Chondrocyte (in vitro differentiated cells): ENCODE results near the gene SNRK. TPM values are rescaled to one million over a fixed set of nuclear protein-coding genes. Genes with fewer than 3 reads are reported as not detected.

Source experiments
- DNase-seq: peaks from one replicate; pipeline ENCODE4 v3.0.0; 2021; ENCODE audit warnings: mixed read lengths, low spot score
- H3K27ac Mint-ChIP-seq: one replicate; pipeline ENCODE4 v1.8.0; 2021; ENCODE audit warnings: mild to moderate bottlenecking, moderate library complexity, mixed read lengths; ENCODE audit not compliant: unreplicated experiment
- H3K27me3 Mint-ChIP-seq: 2 replicates; pipeline ENCODE4 v1.8.0; 2021; ENCODE audit warnings: low read depth, mixed read lengths
- H3K36me3 Mint-ChIP-seq: 2 replicates; pipeline ENCODE4 v1.8.0; 2021; ENCODE audit warnings: low read depth, mixed read lengths
- H3K4me1 Mint-ChIP-seq: 2 replicates; pipeline ENCODE4 v1.8.0; 2021; ENCODE audit warnings: low read depth, mild to moderate bottlenecking, mixed read lengths
- H3K4me3 Mint-ChIP-seq: one replicate; pipeline ENCODE4 v1.8.0; 2021; ENCODE audit warnings: mild to moderate bottlenecking, moderate library complexity, mixed read lengths; ENCODE audit not compliant: unreplicated experiment
- H3K9me3 Mint-ChIP-seq: 2 replicates; pipeline ENCODE4 v1.8.0; 2021; ENCODE audit warnings: low read depth, mixed read lengths
- total RNA-seq: library from RNA; stranded (reverse); gene quantifications from 3 replicates; pipeline ENCODE4 v1.2.1, GENCODE V29; 2021
- TF ChIP-seq, protein P1 (sequence below): fragments of 200-600 bp; sonication (generic); IDR thresholded peaks from 2 replicates; pipeline ENCODE4 v1.5.0; 2021; ENCODE audit warnings: antibody characterized with exemption, mild to moderate bottlenecking, moderate library complexity

Gene SNRK
- total RNA-seq, 1 donor from 2014 or later = 18.1 TPM

DNA sequence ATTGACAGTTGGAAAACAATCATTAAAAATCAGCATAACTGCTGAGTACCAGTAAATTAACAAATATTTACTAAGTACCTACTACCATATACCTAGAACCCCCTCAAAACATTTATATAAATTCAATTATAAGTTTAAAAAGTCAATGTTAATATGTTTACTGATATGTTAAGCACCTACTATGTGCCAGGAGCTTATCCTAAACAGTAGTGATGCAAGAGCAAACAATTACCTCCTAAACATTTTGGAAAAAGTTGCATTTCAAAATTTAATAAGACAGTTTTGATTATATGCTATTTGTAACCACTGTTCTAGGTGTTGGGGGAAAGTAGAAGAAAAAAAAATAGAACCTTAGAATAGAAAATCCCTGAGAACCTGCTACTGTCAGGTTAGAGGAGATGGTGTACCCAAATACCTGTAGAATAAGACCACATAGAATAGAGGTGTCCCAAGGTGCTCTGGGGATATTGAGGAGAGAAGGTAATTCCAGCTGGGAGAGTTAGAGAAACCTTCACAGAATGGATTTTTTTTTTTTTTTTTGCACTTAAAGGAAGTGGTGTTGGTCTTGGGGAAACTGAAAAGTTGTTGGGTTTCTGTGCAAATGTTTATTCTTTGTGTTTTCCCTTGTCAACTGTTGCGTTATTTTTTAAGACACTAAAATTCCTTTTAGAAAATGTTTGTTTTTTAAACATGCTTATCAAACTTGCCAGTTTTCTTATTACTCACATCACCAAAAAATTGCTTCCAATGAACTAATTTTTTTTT, 16.0 kb downstream of the SNRK start:
- Mint-ChIP-seq H3K4me1 (no peaks in the 10 kb centered on the region), H3K27ac (no peak overlapping the region), H3K4me3 (no peak overlapping the region), H3K27me3 (no peaks in the 10 kb centered on the region), H3K36me3 (peaks cover 13% of the 10 kb centered on the region), H3K9me3 (no peaks in the 10 kb centered on the region)
- no peak for DNase-seq
- TF ChIP-seq, protein P1, sequence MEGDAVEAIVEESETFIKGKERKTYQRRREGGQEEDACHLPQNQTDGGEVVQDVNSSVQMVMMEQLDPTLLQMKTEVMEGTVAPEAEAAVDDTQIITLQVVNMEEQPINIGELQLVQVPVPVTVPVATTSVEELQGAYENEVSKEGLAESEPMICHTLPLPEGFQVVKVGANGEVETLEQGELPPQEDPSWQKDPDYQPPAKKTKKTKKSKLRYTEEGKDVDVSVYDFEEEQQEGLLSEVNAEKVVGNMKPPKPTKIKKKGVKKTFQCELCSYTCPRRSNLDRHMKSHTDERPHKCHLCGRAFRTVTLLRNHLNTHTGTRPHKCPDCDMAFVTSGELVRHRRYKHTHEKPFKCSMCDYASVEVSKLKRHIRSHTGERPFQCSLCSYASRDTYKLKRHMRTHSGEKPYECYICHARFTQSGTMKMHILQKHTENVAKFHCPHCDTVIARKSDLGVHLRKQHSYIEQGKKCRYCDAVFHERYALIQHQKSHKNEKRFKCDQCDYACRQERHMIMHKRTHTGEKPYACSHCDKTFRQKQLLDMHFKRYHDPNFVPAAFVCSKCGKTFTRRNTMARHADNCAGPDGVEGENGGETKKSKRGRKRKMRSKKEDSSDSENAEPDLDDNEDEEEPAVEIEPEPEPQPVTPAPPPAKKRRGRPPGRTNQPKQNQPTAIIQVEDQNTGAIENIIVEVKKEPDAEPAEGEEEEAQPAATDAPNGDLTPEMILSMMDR = no peak

GRCh38 chr3:43304126-43304525, 17.8 kb downstream of the SNRK start:
- no peak overlapping the region for H3K27ac Mint-ChIP-seq
- peaks cover 5% of the 10 kb centered on the region for H3K9me3 Mint-ChIP-seq
- TF ChIP-seq, protein P1 = no peak
- no peak for DNase-seq
- no peak overlapping the region for H3K4me3 Mint-ChIP-seq
- H3K36me3 Mint-ChIP-seq = peaks cover 16% of the 10 kb centered on the region
- H3K4me1 Mint-ChIP-seq = no peaks in the 10 kb centered on the region
- no peaks in the 10 kb centered on the region for H3K27me3 Mint-ChIP-seq

- Mint-ChIP-seq H3K36me3 (peaks cover 16% of the 10 kb centered on the region), H3K4me1 (no peaks in the 10 kb centered on the region), H3K27ac (no peak overlapping the region), H3K9me3 (peaks cover 5% of the 10 kb centered on the region), H3K4me3 (no peak overlapping the region), H3K27me3 (no peaks in the 10 kb centered on the region)
- DNase-seq = no peak
- TF ChIP-seq, protein P1 = no peak
Measured at GRCh38 chr3:43307226-43307625, 20.9 kb downstream of the SNRK start.

- Mint-ChIP-seq H3K9me3 (peaks cover 5% of the 10 kb centered on the region), H3K4me1 (no peaks in the 10 kb centered on the region), H3K4me3 (no peak overlapping the region), H3K36me3 (peaks cover 17% of the 10 kb centered on the region), H3K27me3 (no peaks in the 10 kb centered on the region), H3K27ac (no peak overlapping the region)
- TF ChIP-seq, protein P1 = no peak
- no peak for DNase-seq
Measured at GRCh38 chr3:43307649-43308048, 21.3 kb downstream of the SNRK start.

- TF ChIP-seq, protein P1 = no peak
- no peaks in the 10 kb centered on the region for H3K4me1 Mint-ChIP-seq
- H3K27me3 Mint-ChIP-seq = no peaks in the 10 kb centered on the region
- no peak overlapping the region for H3K27ac Mint-ChIP-seq
- H3K9me3 Mint-ChIP-seq = peaks cover 5% of the 10 kb centered on the region
- H3K4me3 Mint-ChIP-seq = no peak overlapping the region
- no peak for DNase-seq
- peaks cover 6% of the 10 kb centered on the region for H3K36me3 Mint-ChIP-seq
Measured at GRCh38 chr3:43309372-43310305, 23.3 kb downstream of the SNRK start.
